MCF 10A (cell line): ENCODE measurements around the gene ADRA2A. TPM values are rescaled to one million over a fixed set of nuclear protein-coding genes. Genes with fewer than 3 reads are reported as not detected.

Source experiments
- BruUV-seq: library from RNA; stranded (reverse); fragments of 400-500 nt; replicated peaks from 2 replicates; lab custom pipeline; 2021; lab: Mats Ljungman, UMichigan
- CTCF ChIA-PET: fragments of 300-600 bp; sonication (Branson Sonifier 250); formaldehyde crosslinking; extraction: SDS; loops from one replicate; lab custom pipeline; 2021; ENCODE audit warnings: antibody characterized with exemption, inconsistent platforms; lab: Yijun Ruan, JAX
- POLR2A ChIA-PET: fragments of 300-600, 350-650 bp; sonication (Branson Sonifier 250); formaldehyde crosslinking; extraction: SDS; loops from one replicate; lab custom pipeline; 2020; ENCODE audit warnings: antibody characterized with exemption, inconsistent platforms; lab: Yijun Ruan, JAX
- DNase-seq: peaks from one replicate; pipeline ENCODE4 v3.0.0-alpha.2; 2018; ENCODE audit not compliant: unreplicated experiment
- H3K27ac Mint-ChIP-seq: one replicate; pipeline ENCODE4 v1.8.0; 2022; ENCODE audit warnings: mild to moderate bottlenecking, low read depth, mixed read lengths; ENCODE audit not compliant: unreplicated experiment
- H3K27me3 Mint-ChIP-seq: one replicate; pipeline ENCODE4 v1.8.0; 2022; ENCODE audit warnings: mixed read lengths; ENCODE audit not compliant: insufficient read depth, unreplicated experiment
- H3K36me3 Mint-ChIP-seq: one replicate; pipeline ENCODE4 v1.8.0; 2022; ENCODE audit warnings: mild to moderate bottlenecking, moderate library complexity, mixed read lengths; ENCODE audit not compliant: insufficient read depth, unreplicated experiment
- H3K4me1 Mint-ChIP-seq: one replicate; pipeline ENCODE4 v1.8.0; 2022; ENCODE audit warnings: mixed read lengths; ENCODE audit not compliant: insufficient read depth, unreplicated experiment
- H3K4me3 Mint-ChIP-seq: one replicate; pipeline ENCODE4 v1.8.0; 2022; ENCODE audit warnings: mild to moderate bottlenecking, moderate library complexity, mixed read lengths; ENCODE audit not compliant: unreplicated experiment
- H3K9me3 Mint-ChIP-seq: one replicate; pipeline ENCODE4 v1.8.0; 2022; ENCODE audit warnings: mixed read lengths; ENCODE audit not compliant: unreplicated experiment
- CTCF ChIP-seq: fragments of 200-600 bp; IDR thresholded peaks from one replicate; pipeline ENCODE4 v1.8.0; 2022; ENCODE audit warnings: antibody characterized with exemption, mild to moderate bottlenecking; ENCODE audit not compliant: unreplicated experiment
- intact Hi-C: fragments of 100-400 bp; cut with micrococcal nuclease; formaldehyde crosslinking; loops from 2 replicates; pipeline ENCODE4 v1.14.1; 2022
- total RNA-seq: library from RNA; stranded (reverse); gene quantifications from 2 replicates; pipeline ENCODE4 v1.2.3, GENCODE V29; 2022

ADRA2A gene
- total RNA-seq, 1 experiment from 2014 or later, result not detected

- no peak for DNase-seq
- peaks cover 7% of the 10 kb centered on the region for H3K9me3 Mint-ChIP-seq
- CTCF ChIA-PET, result interaction anchor here (1.1 kb wide), 1 partner anchor 10 kb away, joined by 3 read pairs; no protein-coding TSS in a partner anchor
- intact Hi-C loops, result no loop called here
- no peak overlapping the region for H3K27ac Mint-ChIP-seq
- H3K27me3 Mint-ChIP-seq, result peaks cover 30% of the 10 kb centered on the region
- H3K4me3 Mint-ChIP-seq, result no peak overlapping the region
- TF ChIP-seq CTCF, result no peak
- H3K4me1 Mint-ChIP-seq, result no peaks in the 10 kb centered on the region
- POLR2A ChIA-PET, result no interaction called here
- H3K36me3 Mint-ChIP-seq, result no peaks in the 10 kb centered on the region
- BruUV-seq, result no TSS peak
Observed at GRCh38 chr10:111063471-111063870, 13.4 kb upstream of the ADRA2A start.

GRCh38 chr10:111072232-111072631 is 4.6 kb upstream of the ADRA2A start:
- Mint-ChIP-seq H3K4me3 (no peak overlapping the region), H3K27me3 (peaks cover 57% of the 10 kb centered on the region), H3K36me3 (no peaks in the 10 kb centered on the region), H3K27ac (no peak overlapping the region), H3K4me1 (no peaks in the 10 kb centered on the region), H3K9me3 (peaks cover 7% of the 10 kb centered on the region)
- BruUV-seq, result no TSS peak
- ChIA-PET POLR2A (interaction anchor here (0.7 to 0.8 kb wide), 3 partner anchors 67 to 1065 kb away, joined by 3 read pairs; no protein-coding TSS in a partner anchor), CTCF (interaction anchor here (0.6 to 6.7 kb wide), 5 partner anchors 11 to 1069 kb away, joined by 3 to 99 read pairs (median 8); no protein-coding TSS in a partner anchor)
- no peak for TF ChIP-seq CTCF
- intact Hi-C loops, result loop anchor here (10.0 kb wide), 1 partner anchor 1243 kb away; no protein-coding TSS in a partner anchor
- no peak for DNase-seq

- H3K4me1 Mint-ChIP-seq, result no peaks in the 10 kb centered on the region
- no peak for DNase-seq
- CTCF ChIA-PET, result interaction anchor here (0.5 to 6.7 kb wide), 38 partner anchors 11 to 1405 kb away, joined by 3 to 99 read pairs (median 3); no protein-coding TSS in a partner anchor
- no peaks in the 10 kb centered on the region for H3K36me3 Mint-ChIP-seq
- POLR2A ChIA-PET, result interaction anchor here (1.0 kb wide), 1 partner anchor 1061 kb away, joined by 3 read pairs; no protein-coding TSS in a partner anchor
- intact Hi-C loops, result loop anchor here (1.0 to 10.0 kb wide), 6 partner anchors 247 to 1239 kb away; no protein-coding TSS in a partner anchor
- H3K27me3 Mint-ChIP-seq, result peaks cover 46% of the 10 kb centered on the region
- TF ChIP-seq CTCF, result no peak
- no TSS peak for BruUV-seq
- no peaks in the 10 kb centered on the region for H3K9me3 Mint-ChIP-seq
- no peak overlapping the region for H3K27ac Mint-ChIP-seq
- peak overlapping the region; percentile 69 for H3K4me3 Mint-ChIP-seq
Observed at GRCh38 chr10:111075577-111076185, 1.1 kb upstream of the ADRA2A start.

GRCh38 chr10:111076191-111076681 is 593 bp upstream of the ADRA2A start:
- intact Hi-C loops, result loop anchor here (1.0 to 10.0 kb wide), 6 partner anchors 247 to 1239 kb away; no protein-coding TSS in a partner anchor
- H3K9me3 Mint-ChIP-seq, result no peaks in the 10 kb centered on the region
- DNase-seq, result peak; percentile 42
- H3K4me3 Mint-ChIP-seq, result peak overlapping the region; percentile 69
- peak; percentile 88 for TF ChIP-seq CTCF
- no peak overlapping the region for H3K27ac Mint-ChIP-seq
- no TSS peak for BruUV-seq
- H3K27me3 Mint-ChIP-seq, result peaks cover 46% of the 10 kb centered on the region
- POLR2A ChIA-PET, result no interaction called here
- H3K36me3 Mint-ChIP-seq, result no peaks in the 10 kb centered on the region
- H3K4me1 Mint-ChIP-seq, result no peaks in the 10 kb centered on the region
- CTCF ChIA-PET, result interaction anchor here (0.5 to 6.7 kb wide), 63 partner anchors 11 to 1704 kb away, joined by 3 to 99 read pairs (median 3); no protein-coding TSS in a partner anchor
